Stomach (tissue), 9 donors: Measurements from ENCODE around the gene SLC25A40. TPM values are rescaled to one million over a fixed set of nuclear protein-coding genes. Genes with fewer than 3 reads are reported as not detected.
A peak's percentile ranks its signal among the peaks of the same experiment; 100 is the strongest.

Experiments used
- DNase-seq, 2 donors: peaks; one replicate each; pipeline versions ENCODE4 v3.0.0 to v3.0.0-alpha.2; 2013 to 2019
- H3K27ac ChIP-seq, 5 donors: fragments of 200-600 bp in 4 of 5; sonication (generic) in 4 of 5; one replicate each; pipeline ENCODE4 v1.5.1; 2013 to 2019; ENCODE audit warnings: mild to moderate bottlenecking in 1 of 5, moderate library complexity in 1 of 5
- H3K27me3 ChIP-seq, 3 donors: fragments of 200-600 bp; sonication (generic); one replicate each; pipeline ENCODE4 v1.5.1; 2017 to 2019; ENCODE audit warnings: mixed run types in 1 of 3
- H3K36me3 ChIP-seq, 4 donors: fragments of 200-600 bp; sonication (generic); 1 replicate in 3 of 4; 2 replicates in 1 of 4; pipeline ENCODE4 v1.5.1; 2016 to 2019
- H3K4me1 ChIP-seq, 4 donors: fragments of 200-600 bp; sonication (generic); one replicate each; pipeline ENCODE4 v1.5.1; 2016 to 2019
- H3K4me3 ChIP-seq, 4 donors: fragments of 200-600 bp; sonication (generic) in 3 of 4; one replicate each; pipeline ENCODE4 v1.5.1; 2016 to 2019; ENCODE audit warnings: mild to moderate bottlenecking in 1 of 4
- H3K9me3 ChIP-seq, 4 donors: fragments of 200-600 bp; sonication (generic); one replicate each; pipeline ENCODE4 v1.5.1; 2016 to 2019
- CTCF ChIP-seq, 7 experiments: fragments of 450-650 bp in 4 of 7; fragments of 200-600 bp in 3 of 7; sonication (generic) in 3 of 7; IDR thresholded peaks; one replicate each; pipeline ENCODE4 v1.5.1; 2016 to 2019; ENCODE audit warnings: antibody characterized with exemption in 7 of 7, control low read depth in 2 of 7, mild to moderate bottlenecking in 1 of 7
- EP300 ChIP-seq: sonication (generic); formaldehyde crosslinking; IDR thresholded peaks from one replicate; pipeline ENCODE4 v1.6.1; 2017; ENCODE audit warnings: antibody characterized with exemption
- POLR2A ChIP-seq, 4 donors: fragments of 450-650 bp; IDR thresholded peaks; one replicate each; pipeline ENCODE4 v1.6.1; 2016; ENCODE audit warnings: antibody characterized with exemption in 4 of 4, control low read depth in 2 of 4, mild to moderate bottlenecking in 1 of 4, moderate library complexity in 1 of 4
- POLR2AphosphoS5 ChIP-seq, 3 donors: sonication (generic); formaldehyde crosslinking; IDR thresholded peaks; one replicate each; pipeline ENCODE4 v1.6.1; 2016; ENCODE audit warnings: antibody characterized with exemption in 3 of 3
- WGBS, 5 donors: extraction: QIAGEN DNeasy Blood & Tissue Kit in 3 of 5; methylation state at CpG; one replicate each; pipeline versions ENCODE4 v1.1.5 to v1.1.7; 2013 to 2018; 5-methylcytosine and 5-hydroxymethylcytosine counted together
- intact Hi-C: fragments of 100-400 bp; cut with DNase I; formaldehyde crosslinking; loops from one replicate; pipeline ENCODE4 v1.15.1; 2023; ENCODE audit warnings: low total_unique reads
- polyA plus RNA-seq, 3 donors: library from polyadenylated mRNA; stranded (reverse); fragments of 200-250 nt; gene quantifications; one replicate each; pipeline ENCODE4 v1.2.3, GENCODE V29; 2013
- total RNA-seq, 5 donors: library from RNA; depleted of rRNA; stranded (reverse); fragments of >200 nt; gene quantifications; one replicate each; pipeline versions ENCODE4 v1.1.0 to v1.2.3, GENCODE V29; 2014 to 2016
- donor health status: healthy with polysubstance abuse.
- donor health status: Bipolar disorder and iron deficiency.
- donor health status: healthy.

The SLC25A40 gene
- total and polyA plus RNA-seq, 8 donors = 3.5 to 22.0 (median 8.1) TPM; not detected in 1

DNA sequence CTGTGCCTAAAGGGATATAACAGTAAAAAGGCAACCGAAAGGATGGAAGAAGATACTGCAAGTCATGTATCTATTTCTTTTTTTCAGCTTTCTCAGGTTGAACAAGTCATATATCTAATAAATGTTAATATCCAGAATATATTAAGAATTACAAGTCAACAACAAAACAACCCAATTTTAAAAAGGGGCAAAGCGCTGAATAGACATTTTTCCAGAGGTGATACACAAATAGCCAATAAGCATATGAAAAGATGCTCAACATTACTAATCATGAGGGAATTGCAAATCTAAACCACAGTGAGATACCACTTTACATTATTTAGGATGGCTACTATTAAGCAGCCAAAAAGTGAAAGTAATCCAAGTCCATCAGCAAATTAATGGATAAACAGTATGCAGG lies 23.1 kb upstream of the SLC25A40 start:
- 95 to 100% (median 99%) methylated on average over 2 of the region's 2 CpGs for WGBS, 5 donors
- no peaks in the 10 kb centered on the region for H3K27me3 ChIP-seq
- H3K4me1 ChIP-seq = no peaks in the 10 kb centered on the region
- peaks cover 0 to 56% (median 38%) of the 10 kb centered on the region in 4 donors for H3K36me3 ChIP-seq
- no peak overlapping the region for H3K27ac ChIP-seq
- H3K4me3 ChIP-seq = no peak overlapping the region
- DNase-seq = no peak
- TF ChIP-seq CTCF (IDR thresholded peaks at IDR 0.05) (no peak), EP300 (no peak)
- H3K9me3 ChIP-seq = no peaks in the 10 kb centered on the region
- intact Hi-C loops = loop anchor here (10.0 kb wide), 1 partner anchor 94 kb away; no protein-coding TSS in a partner anchor

DNA sequence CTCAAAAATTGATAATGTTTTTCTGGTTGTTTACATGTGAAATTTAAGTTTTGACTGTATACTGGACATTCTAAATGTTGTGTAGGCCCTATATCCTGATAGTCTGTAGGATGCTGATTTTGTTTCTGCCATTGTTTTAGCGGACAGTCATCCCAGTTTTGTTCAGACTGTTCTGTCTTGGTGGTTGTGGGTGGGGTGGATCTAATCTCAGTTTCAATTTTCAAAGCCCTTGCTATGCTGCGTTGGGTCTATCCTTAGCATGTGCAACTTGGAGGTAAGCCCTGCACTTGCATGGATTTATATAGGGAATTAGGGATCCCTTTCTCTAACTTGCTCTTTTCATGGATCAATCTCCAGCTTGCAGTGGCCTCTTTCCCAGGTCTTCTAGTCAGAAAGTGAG lies 19.2 kb upstream of the SLC25A40 start:
- H3K4me1 ChIP-seq = no peaks in the 10 kb centered on the region
- 90 to 98% (median 93%) methylated on average over 2 of the region's 2 CpGs for WGBS, 5 donors
- DNase-seq = no peak
- intact Hi-C loops = loop anchor here (10.0 kb wide), 1 partner anchor 91 kb away; no protein-coding TSS in a partner anchor
- no peak for TF ChIP-seq POLR2A (IDR thresholded peaks at IDR 0.05)
- TF ChIP-seq EP300 = no peak
- TF ChIP-seq POLR2AphosphoS5 (IDR thresholded peaks at IDR 0.05) = no peak
- no peak for TF ChIP-seq CTCF (IDR thresholded peaks at IDR 0.05)
- no peak overlapping the region for H3K27ac ChIP-seq
- no peaks in the 10 kb centered on the region for H3K9me3 ChIP-seq
- H3K36me3 ChIP-seq = peaks cover 0 to 41% (median 18%) of the 10 kb centered on the region in 4 donors
- H3K4me3 ChIP-seq = no peak overlapping the region
- no peaks in the 10 kb centered on the region for H3K27me3 ChIP-seq

GRCh38 chr7:87886875-87887274 lies 10.7 kb upstream of the SLC25A40 start:
- H3K9me3 ChIP-seq = no peaks in the 10 kb centered on the region
- intact Hi-C loops = no loop called here
- peak in 1 of 2 donors; percentile 53 for DNase-seq

DNA sequence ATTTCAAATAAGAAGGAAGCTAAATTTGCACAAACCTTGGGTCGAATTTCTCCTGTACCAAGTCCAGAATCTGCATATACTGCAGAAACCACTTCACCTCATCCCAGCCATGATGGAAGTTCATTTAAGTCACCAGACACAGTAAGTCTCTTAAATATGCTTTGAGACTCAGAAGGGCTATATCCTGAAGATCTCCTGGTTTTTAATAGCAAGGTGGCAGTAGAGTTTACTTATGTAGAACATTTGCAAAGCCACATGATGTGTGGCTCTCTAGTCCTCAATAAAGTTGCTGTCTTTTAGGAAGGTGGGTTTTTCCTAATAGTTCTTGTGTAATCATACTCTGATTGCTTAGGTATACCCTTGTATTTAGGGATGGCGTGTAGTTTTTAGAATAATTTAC lies 8.9 kb upstream of the SLC25A40 start:
- peaks cover 0 to 36% (median 34%) of the 10 kb centered on the region in 4 donors for H3K36me3 ChIP-seq
- H3K27ac ChIP-seq = no peak overlapping the region
- WGBS, 5 donors = 67 to 75% (median 72%) methylated on average over 2 of the region's 2 CpGs
- no peak overlapping the region for H3K4me3 ChIP-seq
- no peak for TF ChIP-seq POLR2AphosphoS5 (IDR thresholded peaks at IDR 0.05)
- TF ChIP-seq POLR2A (IDR thresholded peaks at IDR 0.05) = no peak
- no peak for TF ChIP-seq CTCF (IDR thresholded peaks at IDR 0.05)
- no peak for TF ChIP-seq EP300
- H3K4me1 ChIP-seq = no peaks in the 10 kb centered on the region
- H3K9me3 ChIP-seq = no peaks in the 10 kb centered on the region
- intact Hi-C loops = no loop called here
- no peak for DNase-seq
- no peaks in the 10 kb centered on the region for H3K27me3 ChIP-seq

More at GRCh38 chr7:87886875-87887274, 10.7 kb upstream of the SLC25A40 start:
- Histone ChIP-seq H3K4me1 (no peaks in the 10 kb centered on the region), H3K36me3 (peaks cover 0 to 41% (median 38%) of the 10 kb centered on the region in 4 donors), H3K27ac (no peak overlapping the region), H3K4me3 (no peak overlapping the region), H3K27me3 (no peaks in the 10 kb centered on the region)
- TF ChIP-seq CTCF (IDR thresholded peaks at IDR 0.05) (peak in 3 of 7 experiments; percentile 35 to 53 (median 37)), POLR2AphosphoS5 (IDR thresholded peaks at IDR 0.05) (no peak)
